Thoracic aorta (tissue), 2 donors: ENCODE measurements around the gene TPSAB1. TPM values are rescaled to one million over a fixed set of nuclear protein-coding genes. Genes with fewer than 3 reads are reported as not detected.

Source experiments
- ATAC-seq: fragments of 150-250 bp; one replicate; pipeline ENCODE4 v1.8.0; 2017; ENCODE audit warnings: low read depth; ENCODE audit not compliant: insufficient number of reproducible peaks, low FRiP score
- DNase-seq: peaks from one replicate; pipeline ENCODE4 v3.0.0-alpha.2; 2020; ENCODE audit warnings: low spot score
- H3K27ac ChIP-seq, 2 donors: fragments of 200-600 bp; sonication (generic); 1 replicate in 1 of 2; 2 replicates in 1 of 2; pipeline ENCODE4 v1.5.1; 2016; ENCODE audit warnings: mild to moderate bottlenecking in 2 of 2, moderate library complexity in 2 of 2
- H3K27me3 ChIP-seq: fragments of 200-600 bp; sonication (generic); replicated peaks from 2 replicates; pipeline ENCODE4 v1.6.0; 2016; ENCODE audit warnings: mild to moderate bottlenecking; ENCODE audit not compliant: insufficient read depth
- H3K36me3 ChIP-seq: fragments of 200-600 bp; sonication (generic); one replicate; pipeline ENCODE4 v1.5.1; 2016
- H3K4me1 ChIP-seq, 2 donors: fragments of 200-600 bp; sonication (generic); 1 replicate in 1 of 2; 2 replicates in 1 of 2; pipeline versions ENCODE4 v1.5.1 to v1.6.0; 2016; ENCODE audit warnings: low read depth in 2 of 2, mild to moderate bottlenecking in 1 of 2; ENCODE audit not compliant: control insufficient read depth in 1 of 2
- H3K4me3 ChIP-seq: fragments of 200-600 bp; sonication (generic); 2 replicates; pipeline ENCODE4 v1.5.1; 2016; ENCODE audit warnings: mild to moderate bottlenecking
- H3K9me3 ChIP-seq: fragments of 200-600 bp; sonication (generic); 2 replicates; pipeline ENCODE4 v1.5.1; 2016
- CTCF ChIP-seq: fragments of 200-600 bp; sonication (generic); IDR thresholded peaks from one replicate; pipeline ENCODE4 v1.5.1; 2019; ENCODE audit warnings: antibody characterized with exemption
- total RNA-seq, 2 donors: library from RNA; depleted of rRNA; stranded (reverse); fragments of >200 nt; gene quantifications; one replicate each; pipeline versions ENCODE4 v1.1.0 to v1.2.3, GENCODE V29; 2016

The TPSAB1 gene
- total RNA-seq, 2 donors from 2014 or later = 26.0 to 164 TPM

DNA sequence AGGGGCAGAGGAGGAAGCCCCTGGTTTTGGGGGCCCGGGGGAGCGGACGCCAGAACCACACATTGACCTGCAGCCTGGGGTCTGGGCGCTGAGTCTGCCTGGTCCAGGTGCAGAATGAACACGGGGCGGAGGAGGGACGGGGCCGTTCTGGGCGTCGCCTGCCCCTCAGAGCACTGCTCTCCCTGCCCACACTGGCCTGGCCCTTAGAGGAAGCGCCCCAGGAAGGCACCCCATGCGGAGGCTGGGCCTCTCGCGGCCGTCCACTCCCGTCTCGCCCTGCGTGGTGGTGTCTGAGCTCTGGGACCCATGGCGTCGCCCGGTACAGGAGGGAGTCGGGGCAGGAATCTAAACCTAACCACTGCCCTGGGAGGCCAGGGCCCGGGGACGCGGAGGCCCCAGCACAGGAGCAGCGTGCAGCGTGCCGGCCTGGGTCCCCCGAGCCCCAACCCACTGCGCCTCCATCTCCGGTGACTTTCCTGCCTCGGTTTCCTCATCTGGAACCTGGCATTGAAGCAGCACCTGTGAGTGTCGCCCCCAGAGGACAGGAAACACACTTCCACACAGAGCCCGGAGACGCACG, 19.7 kb downstream of the TPSAB1 start:
- DNase-seq = no peak
- H3K36me3 ChIP-seq = no peaks in the 10 kb centered on the region
- no peaks in the 10 kb centered on the region for H3K4me1 ChIP-seq
- no peak for TF ChIP-seq CTCF
- H3K9me3 ChIP-seq = no peaks in the 10 kb centered on the region
- H3K27ac ChIP-seq = no peak overlapping the region
- no peaks in the 10 kb centered on the region for H3K27me3 ChIP-seq
- H3K4me3 ChIP-seq = no peak overlapping the region
- ATAC-seq = no peak

DNA sequence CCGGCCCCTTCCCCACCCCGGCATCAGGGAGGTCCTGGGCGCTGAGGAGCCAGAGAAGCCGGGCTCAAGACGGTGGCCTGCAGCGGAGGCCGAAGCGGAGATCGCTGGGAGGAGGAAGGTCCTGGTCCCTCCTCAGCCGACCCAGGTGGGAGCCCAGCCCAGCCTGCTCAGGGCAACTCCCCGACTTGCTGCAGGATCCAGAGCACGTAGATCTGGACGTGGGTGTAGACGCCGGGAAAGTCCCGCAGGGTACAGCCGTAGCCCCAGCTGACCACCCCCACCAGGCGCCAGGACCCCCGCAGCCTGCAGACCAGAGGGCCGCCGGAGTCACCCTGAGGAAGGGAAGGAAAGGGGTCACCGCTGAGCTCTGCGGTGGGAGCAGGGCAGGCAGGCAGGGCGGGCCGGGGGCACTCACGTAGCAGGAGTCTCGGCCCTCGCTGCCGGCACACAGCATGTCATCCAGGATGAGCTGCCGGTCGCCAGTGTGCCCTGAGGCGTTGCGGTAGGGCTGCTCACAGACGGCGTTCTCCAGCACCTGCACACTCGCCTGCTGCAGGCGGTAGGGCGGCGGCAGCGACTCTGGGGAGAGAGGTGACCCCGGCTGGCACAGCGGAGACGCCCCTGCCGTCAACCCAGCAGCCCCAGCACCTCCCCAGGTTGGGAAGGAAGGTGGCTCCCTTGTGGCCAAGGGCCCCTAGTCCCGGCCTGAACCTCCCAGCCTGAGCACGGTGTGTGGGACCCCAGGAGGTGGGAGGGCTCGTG, 20.8 kb downstream of the TPSAB1 start:
- Histone ChIP-seq H3K27ac (no peak overlapping the region), H3K27me3 (no peaks in the 10 kb centered on the region), H3K4me3 (no peak overlapping the region), H3K36me3 (no peaks in the 10 kb centered on the region), H3K9me3 (no peaks in the 10 kb centered on the region), H3K4me1 (no peaks in the 10 kb centered on the region)
- ATAC-seq (no peak), DNase-seq (no peak)
- TF ChIP-seq CTCF = no peak

DNA sequence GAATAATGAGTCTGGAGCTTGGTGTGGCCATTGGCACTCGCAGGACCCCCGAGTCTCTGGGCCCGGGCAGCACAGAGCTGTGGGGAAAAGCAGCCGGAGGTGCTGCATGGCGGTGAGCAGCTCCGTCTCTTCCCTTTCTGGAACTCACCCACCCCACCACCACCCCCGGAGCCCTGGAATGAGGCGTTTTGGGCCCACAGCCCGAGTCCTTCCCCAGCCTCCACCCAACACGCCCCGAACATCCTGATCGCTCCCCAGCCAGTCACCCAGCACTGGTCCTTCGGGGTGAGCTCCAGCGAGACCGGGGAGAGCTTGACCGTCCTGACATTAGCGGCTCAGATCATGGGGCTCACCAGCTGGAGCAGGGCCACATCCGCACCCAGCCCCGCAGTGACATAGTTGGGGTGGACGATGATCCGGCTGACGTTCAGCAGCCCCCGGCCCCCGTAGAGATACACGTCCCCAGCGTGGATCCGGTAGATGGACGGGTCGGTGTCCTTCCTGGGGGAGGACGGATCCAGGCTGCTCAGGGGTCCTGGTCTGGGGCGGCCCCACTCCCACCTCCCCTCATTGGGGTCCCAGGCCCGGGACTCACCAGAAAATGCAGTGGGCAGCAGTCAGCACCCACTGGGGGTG, 21.8 kb downstream of the TPSAB1 start:
- H3K4me3 ChIP-seq = no peak overlapping the region
- H3K36me3 ChIP-seq = no peaks in the 10 kb centered on the region
- H3K27ac ChIP-seq = no peak overlapping the region
- no peaks in the 10 kb centered on the region for H3K9me3 ChIP-seq
- no peaks in the 10 kb centered on the region for H3K27me3 ChIP-seq
- TF ChIP-seq CTCF = no peak
- DNase-seq (no peak), ATAC-seq (no peak)
- H3K4me1 ChIP-seq = no peaks in the 10 kb centered on the region

DNA sequence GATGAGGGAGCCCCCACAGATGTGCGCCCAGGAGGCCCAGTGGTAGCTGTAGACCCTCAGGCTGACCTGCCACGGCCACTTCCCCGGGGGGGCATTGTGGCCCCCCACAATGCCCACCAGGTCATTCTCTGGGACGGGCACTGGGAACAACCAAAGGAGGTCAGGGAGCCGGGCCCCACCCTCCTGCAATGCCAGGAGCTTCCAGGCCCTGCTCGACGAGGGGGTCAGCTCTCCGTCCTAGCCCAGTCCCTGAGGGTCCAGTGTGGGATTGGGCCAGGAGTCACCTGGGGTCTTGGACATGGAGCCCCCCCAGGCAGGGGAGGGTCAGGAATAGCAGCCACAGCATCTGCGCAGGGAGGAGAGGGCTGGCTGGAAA, 22.3 kb downstream of the TPSAB1 start:
- DNase-seq (no peak), ATAC-seq (no peak)
- TF ChIP-seq CTCF = no peak
- Histone ChIP-seq H3K9me3 (no peaks in the 10 kb centered on the region), H3K27ac (no peak overlapping the region), H3K4me1 (no peaks in the 10 kb centered on the region), H3K4me3 (no peak overlapping the region), H3K36me3 (no peaks in the 10 kb centered on the region), H3K27me3 (no peaks in the 10 kb centered on the region)

- no peak for ATAC-seq
- no peaks in the 10 kb centered on the region for H3K27me3 ChIP-seq
- no peak for TF ChIP-seq CTCF
- H3K9me3 ChIP-seq = no peaks in the 10 kb centered on the region
- H3K36me3 ChIP-seq = no peaks in the 10 kb centered on the region
- H3K27ac ChIP-seq = no peak overlapping the region
- no peaks in the 10 kb centered on the region for H3K4me1 ChIP-seq
- no peak for DNase-seq
- H3K4me3 ChIP-seq = no peak overlapping the region
Measured at GRCh38 chr16:1263591-1264344, 23.3 kb downstream of the TPSAB1 start.
